BJ (cell line): Measurements from ENCODE around the gene RUVBL1. TPM values are rescaled to one million over a fixed set of nuclear protein-coding genes. Genes with fewer than 3 reads are reported as not detected.

Source experiments
- CTCF ChIA-PET: fragments of 350-600 bp; formaldehyde crosslinking; extraction: SDS; loops from one replicate; lab custom pipeline; 2021; ENCODE audit warnings: antibody characterized with exemption, inconsistent platforms; lab: Yijun Ruan, JAX
- POLR2A ChIA-PET: fragments of 300-600 bp; sonication (Branson Sonifier 250); formaldehyde crosslinking; extraction: SDS; loops from one replicate; lab custom pipeline; 2021; ENCODE audit warnings: antibody characterized with exemption; lab: Charles Lee
- DNase-seq: peaks from one replicate; pipeline ENCODE4 v3.0.0-alpha.2; 2011; ENCODE audit warnings: low read depth
- H3K27me3 ChIP-seq: 2 replicates; pipeline ENCODE4 v1.6.0; 2011; ENCODE audit warnings: low read length; ENCODE audit not compliant: control insufficient read depth, insufficient read depth
- H3K36me3 ChIP-seq: 2 replicates; pipeline ENCODE4 v1.5.1; 2011; ENCODE audit warnings: low read length; ENCODE audit not compliant: control insufficient read depth, insufficient read depth
- H3K4me3 ChIP-seq: 2 replicates; pipeline ENCODE4 v1.5.1; 2011; ENCODE audit warnings: low read depth, mild to moderate bottlenecking, control low read depth, low read length
- polyA plus RNA-seq: library from polyadenylated mRNA; depleted of rRNA; stranded (reverse); fragments of >200 nt; gene quantifications from 2 replicates; pipeline ENCODE4 v1.2.3, GENCODE V29; 2011
- TF ChIP-seq, protein P1 (sequence below): IDR thresholded peaks from 2 replicates; pipeline ENCODE4 v1.5.1; 2011; ENCODE audit warnings: low read depth, mild to moderate bottlenecking, control low read depth, inconsistent platforms, low read length, moderate library complexity; ENCODE audit not compliant: insufficient read depth

Gene RUVBL1
- polyA plus RNA-seq, 1 experiment = 67.6 TPM

GRCh38 chr3:128070898-128071591 lies 52.6 kb downstream of the RUVBL1 start:
- H3K4me3 ChIP-seq = no peak overlapping the region
- DNase-seq = no peak
- H3K27me3 ChIP-seq = no peaks in the 10 kb centered on the region
- TF ChIP-seq, protein P1, sequence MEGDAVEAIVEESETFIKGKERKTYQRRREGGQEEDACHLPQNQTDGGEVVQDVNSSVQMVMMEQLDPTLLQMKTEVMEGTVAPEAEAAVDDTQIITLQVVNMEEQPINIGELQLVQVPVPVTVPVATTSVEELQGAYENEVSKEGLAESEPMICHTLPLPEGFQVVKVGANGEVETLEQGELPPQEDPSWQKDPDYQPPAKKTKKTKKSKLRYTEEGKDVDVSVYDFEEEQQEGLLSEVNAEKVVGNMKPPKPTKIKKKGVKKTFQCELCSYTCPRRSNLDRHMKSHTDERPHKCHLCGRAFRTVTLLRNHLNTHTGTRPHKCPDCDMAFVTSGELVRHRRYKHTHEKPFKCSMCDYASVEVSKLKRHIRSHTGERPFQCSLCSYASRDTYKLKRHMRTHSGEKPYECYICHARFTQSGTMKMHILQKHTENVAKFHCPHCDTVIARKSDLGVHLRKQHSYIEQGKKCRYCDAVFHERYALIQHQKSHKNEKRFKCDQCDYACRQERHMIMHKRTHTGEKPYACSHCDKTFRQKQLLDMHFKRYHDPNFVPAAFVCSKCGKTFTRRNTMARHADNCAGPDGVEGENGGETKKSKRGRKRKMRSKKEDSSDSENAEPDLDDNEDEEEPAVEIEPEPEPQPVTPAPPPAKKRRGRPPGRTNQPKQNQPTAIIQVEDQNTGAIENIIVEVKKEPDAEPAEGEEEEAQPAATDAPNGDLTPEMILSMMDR = no peak
- peaks cover 56% of the 10 kb centered on the region for H3K36me3 ChIP-seq
- CTCF ChIA-PET = interaction anchor here (0.7 to 1.4 kb wide), 2 partner anchors 496 to 802 kb away, joined by 3 read pairs; no protein-coding TSS in a partner anchor
- POLR2A ChIA-PET = interaction anchor here (0.8 kb wide), 1 partner anchor 424 kb away, joined by 3 read pairs; no protein-coding TSS in a partner anchor

DNA sequence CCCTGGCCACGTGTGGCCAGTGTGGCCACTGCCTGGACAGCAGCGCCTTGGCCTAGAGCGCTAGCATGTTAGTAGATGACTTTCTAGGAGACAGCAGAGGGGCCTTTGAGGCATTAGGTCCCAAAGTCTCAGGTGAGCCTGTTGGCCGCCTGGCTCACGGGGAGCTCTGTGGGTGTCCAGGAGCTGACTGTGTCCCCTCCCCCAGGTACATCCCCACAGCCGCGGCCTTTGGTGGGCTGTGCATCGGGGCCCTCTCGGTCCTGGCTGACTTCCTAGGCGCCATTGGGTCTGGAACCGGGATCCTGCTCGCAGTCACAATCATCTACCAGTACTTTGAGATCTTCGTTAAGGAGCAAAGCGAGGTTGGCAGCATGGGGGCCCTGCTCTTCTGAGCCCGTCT lies 54.3 kb downstream of the RUVBL1 start:
- TF ChIP-seq, protein P1 = no peak
- Histone ChIP-seq H3K36me3 (peaks cover 62% of the 10 kb centered on the region), H3K27me3 (no peaks in the 10 kb centered on the region), H3K4me3 (no peak overlapping the region)
- no peak for DNase-seq
- ChIA-PET CTCF (interaction anchor here (1.0 to 1.4 kb wide), 3 partner anchors 26 to 494 kb away, joined by 3 to 4 read pairs (median 4); no protein-coding TSS in a partner anchor), POLR2A (no interaction called here)

- no peak overlapping the region for H3K4me3 ChIP-seq
- no peaks in the 10 kb centered on the region for H3K27me3 ChIP-seq
- no peak for DNase-seq
- POLR2A ChIA-PET = no interaction called here
- CTCF ChIA-PET = interaction anchor here (0.8 to 3.0 kb wide), 7 partner anchors 8 to 77 kb away, joined by 3 to 9 read pairs (median 4); no protein-coding TSS in a partner anchor
- TF ChIP-seq, protein P1 = peak; percentile 70
- peaks cover 64% of the 10 kb centered on the region for H3K36me3 ChIP-seq
Measured at GRCh38 chr3:128068156-128068620, 55.4 kb downstream of the RUVBL1 start.

GRCh38 chr3:128067489-128067888 lies 56.1 kb downstream of the RUVBL1 start:
- CTCF ChIA-PET = interaction anchor here (1.2 to 3.0 kb wide), 3 partner anchors 9 to 28 kb away, joined by 3 to 9 read pairs (median 4); no protein-coding TSS in a partner anchor
- H3K36me3 ChIP-seq = peaks cover 60% of the 10 kb centered on the region

DNA sequence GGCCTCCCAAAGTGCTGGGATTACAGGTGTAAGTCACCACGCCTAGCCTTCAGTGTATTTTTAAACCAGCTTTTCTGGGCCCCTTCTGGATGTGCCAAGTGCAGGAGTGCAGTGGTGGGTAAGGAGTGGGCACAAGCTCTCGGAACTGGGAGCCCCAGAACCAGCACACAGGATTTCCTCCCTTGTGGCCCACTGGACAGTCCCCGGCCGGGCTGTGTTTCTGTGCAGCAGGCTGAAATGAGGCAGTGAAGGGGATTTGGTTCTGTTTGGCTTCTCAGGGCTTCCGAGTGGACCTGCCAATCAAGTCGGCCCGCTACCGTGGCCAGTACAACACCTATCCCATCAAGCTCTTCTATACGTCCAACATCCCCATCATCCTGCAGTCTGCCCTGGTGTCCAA lies 56.9 kb downstream of the RUVBL1 start:
- ChIA-PET POLR2A (no interaction called here), CTCF (interaction anchor here (1.1 to 3.0 kb wide), 4 partner anchors 10 to 67 kb away, joined by 3 to 9 read pairs (median 3); no protein-coding TSS in a partner anchor)
- no peak for DNase-seq
- no peaks in the 10 kb centered on the region for H3K27me3 ChIP-seq
- peaks cover 62% of the 10 kb centered on the region for H3K36me3 ChIP-seq
- H3K4me3 ChIP-seq = no peak overlapping the region
- TF ChIP-seq, protein P1 = no peak

More at GRCh38 chr3:128067489-128067888, 56.1 kb downstream of the RUVBL1 start:
- Histone ChIP-seq H3K27me3 (no peaks in the 10 kb centered on the region), H3K4me3 (no peak overlapping the region)
- POLR2A ChIA-PET = no interaction called here
- TF ChIP-seq, protein P1 = no peak
- no peak for DNase-seq
